IMR-90 (cell line): ENCODE measurements around the gene SAMM50. TPM values are rescaled to one million over a fixed set of nuclear protein-coding genes. Genes with fewer than 3 reads are reported as not detected.

Experiments
- ATAC-seq: fragments of 200-7000 bp; cut with Tn5 transposase; 2 replicates; pipeline ENCODE4 v1.9.1; 2020; ENCODE audit warnings: low read depth, mild to moderate bottlenecking, moderate library complexity
- BruUV-seq: library from RNA; stranded (reverse); fragments of 400-500 nt; replicated peaks from 2 replicates; lab custom pipeline; 2021; lab: Mats Ljungman, UMichigan
- CTCF ChIA-PET: fragments of 300-600 bp; formaldehyde crosslinking; extraction: SDS; loops from one replicate; lab custom pipeline; 2021; ENCODE audit warnings: antibody characterized with exemption; lab: Yijun Ruan, JAX
- POLR2A ChIA-PET: fragments of 300-600 bp; sonication (Branson Sonifier 250); formaldehyde crosslinking; loops from one replicate; lab custom pipeline; 2022; ENCODE audit warnings: antibody characterized with exemption; ENCODE audit not compliant: unreplicated experiment; lab: Charles Lee
- DNase-seq: peaks from one replicate; pipeline ENCODE4 v3.0.0; 2013
- H2AFZ ChIP-seq: replicated peaks from 2 replicates; pipeline ENCODE3; 2013; ENCODE audit warnings: low read length, mild to moderate bottlenecking; ENCODE audit not compliant: poor library complexity
- H2AK5ac ChIP-seq: 2 replicates; pipeline ENCODE4 v1.6.1; 2013; ENCODE audit warnings: low read depth, low read length, inconsistent platforms
- H2AK9ac ChIP-seq: replicated peaks from 2 replicates; pipeline ENCODE3; 2013; ENCODE audit warnings: mild to moderate bottlenecking, low read depth, low read length, moderate library complexity; ENCODE audit not compliant: poor library complexity
- H2BK120ac ChIP-seq: 2 replicates; pipeline ENCODE4 v1.6.1; 2013; ENCODE audit warnings: low read depth, low read length, inconsistent platforms
- H2BK15ac ChIP-seq: 3 replicates; pipeline ENCODE4 v1.6.1; 2013; ENCODE audit warnings: low read depth, low read length, inconsistent platforms
- H2BK20ac ChIP-seq: 2 replicates; pipeline ENCODE4 v1.6.1; 2013; ENCODE audit warnings: low read depth, mild to moderate bottlenecking, inconsistent platforms, low read length, moderate library complexity
- H2BK5ac ChIP-seq: 2 replicates; pipeline ENCODE4 v1.6.1; 2013; ENCODE audit warnings: mild to moderate bottlenecking, low read depth, low read length, inconsistent platforms; ENCODE audit not compliant: poor library complexity, severe bottlenecking
- H3K14ac ChIP-seq: replicated peaks from 2 replicates; pipeline ENCODE4 v1.6.1; 2013; ENCODE audit warnings: low read depth, low read length, inconsistent platforms
- H3K18ac ChIP-seq: 2 replicates; pipeline ENCODE4 v1.6.1; 2013; ENCODE audit warnings: low read depth, low read length, control low read depth
- H3K23ac ChIP-seq: 2 replicates; pipeline ENCODE4 v1.6.1; 2013; ENCODE audit warnings: low read depth, low read length, inconsistent platforms
- H3K27ac ChIP-seq: 2 replicates; pipeline ENCODE4 v1.5.1; 2013; ENCODE audit warnings: mild to moderate bottlenecking, control low read depth, low read length; ENCODE audit not compliant: insufficient read depth
- H3K27me3 ChIP-seq: 2 replicates; pipeline ENCODE4 v1.6.1; 2013; ENCODE audit warnings: low read length; ENCODE audit not compliant: control insufficient read depth, insufficient read depth
- H3K36me3 ChIP-seq: 2 replicates; pipeline ENCODE4 v1.6.1; 2013; ENCODE audit warnings: low read length, mixed read lengths; ENCODE audit not compliant: control insufficient read depth, insufficient read depth
- H3K4ac ChIP-seq: 2 replicates; pipeline ENCODE4 v1.6.1; 2013; ENCODE audit warnings: low read depth, low read length, inconsistent platforms
- H3K4me1 ChIP-seq: 2 replicates; pipeline ENCODE4 v1.6.1; 2013; ENCODE audit warnings: low read length, mixed read lengths; ENCODE audit not compliant: control insufficient read depth, insufficient read depth
- H3K4me2 ChIP-seq: 2 replicates; pipeline ENCODE4 v1.6.1; 2013; ENCODE audit warnings: low read depth, mild to moderate bottlenecking, control low read depth, low read length, moderate library complexity
- H3K4me3 ChIP-seq: 2 replicates; pipeline ENCODE4 v1.5.1; 2013; ENCODE audit warnings: low read depth, mild to moderate bottlenecking, control low read depth, low read length, moderate library complexity; ENCODE audit not compliant: insufficient read depth
- H3K56ac ChIP-seq: 2 replicates; pipeline ENCODE4 v1.6.1; 2013; ENCODE audit warnings: low read length, inconsistent platforms; ENCODE audit not compliant: insufficient read depth; ENCODE audit errors: extremely low read depth
- H3K79me1 ChIP-seq, 2 experiments: 2 replicates each; pipeline ENCODE4 v1.6.1; 2013; ENCODE audit warnings: low read length in 2 of 2, inconsistent platforms in 1 of 2, low read depth in 1 of 2
- H3K9ac ChIP-seq: 2 replicates; pipeline ENCODE4 v1.6.1; 2013; ENCODE audit warnings: low read depth, low read length, control low read depth
- H3K9me1 ChIP-seq: 2 replicates; pipeline ENCODE4 v1.6.1; 2013; ENCODE audit warnings: low read length, inconsistent platforms; ENCODE audit not compliant: insufficient read depth
- H3K9me3 ChIP-seq: 2 replicates; pipeline ENCODE4 v1.6.1; 2013; ENCODE audit warnings: low read length; ENCODE audit not compliant: control insufficient read depth, insufficient read depth
- H4K20me1 ChIP-seq: 2 replicates; pipeline ENCODE4 v1.6.1; 2013; ENCODE audit warnings: low read length, inconsistent platforms; ENCODE audit not compliant: insufficient read depth
- H4K5ac ChIP-seq: 2 replicates; pipeline ENCODE4 v1.6.1; 2013; ENCODE audit warnings: mild to moderate bottlenecking, low read depth, low read length, control low read depth
- H4K8ac ChIP-seq, 2 experiments: 2 replicates each; pipeline ENCODE4 v1.6.1; 2013; ENCODE audit warnings: low read depth in 2 of 2, low read length in 2 of 2, control low read depth in 1 of 2, inconsistent platforms in 1 of 2
- H4K91ac ChIP-seq: 2 replicates; pipeline ENCODE4 v1.6.1; 2013; ENCODE audit warnings: low read depth, low read length, inconsistent platforms; ENCODE audit not compliant: insufficient read depth
- BHLHE40 ChIP-seq: fragments of 150-350 bp; IDR thresholded peaks from 2 replicates; pipeline ENCODE4 v1.6.1; 2016; ENCODE audit warnings: mild to moderate bottlenecking, low read depth, low read length
- CEBPB ChIP-seq: IDR thresholded peaks from 2 replicates; pipeline ENCODE4 v1.6.1; 2012; ENCODE audit warnings: low read depth, low read length, improper control_type of control experiment
- CHD1 ChIP-seq: IDR thresholded peaks from 2 replicates; pipeline ENCODE4 v1.6.1; 2012; ENCODE audit warnings: low read depth, low read length, improper control_type of control experiment
- FOS ChIP-seq: fragments of 150-350 bp; IDR thresholded peaks from 2 replicates; pipeline ENCODE4 v1.6.1; 2016; ENCODE audit warnings: low read depth, low read length
- MAFK ChIP-seq: IDR thresholded peaks from 2 replicates; pipeline ENCODE4 v1.6.1; 2012; ENCODE audit warnings: low read depth, low read length, improper control_type of control experiment
- MAZ ChIP-seq: IDR thresholded peaks from 2 replicates; pipeline ENCODE4 v1.6.1; 2012; ENCODE audit warnings: low read depth, mild to moderate bottlenecking, low read length, improper control_type of control experiment, moderate library complexity, borderline replicate concordance
- MXI1 ChIP-seq: IDR thresholded peaks from 2 replicates; pipeline ENCODE4 v1.6.1; 2012; ENCODE audit warnings: low read depth, mild to moderate bottlenecking, low read length, moderate library complexity, borderline replicate concordance
- NFE2L2 ChIP-seq: fragments of 150-350 bp; IDR thresholded peaks from 2 replicates; pipeline ENCODE4 v1.6.1; 2016; ENCODE audit warnings: low read depth, mild to moderate bottlenecking, low read length
- POLR2A ChIP-seq: IDR thresholded peaks from 2 replicates; pipeline ENCODE4 v1.6.1; 2012; ENCODE audit warnings: mild to moderate bottlenecking, low read depth, low read length
- RAD21 ChIP-seq: IDR thresholded peaks from 2 replicates; pipeline ENCODE4 v1.6.1; 2012; ENCODE audit warnings: low read length, improper control_type of control experiment
- RCOR1 ChIP-seq: IDR thresholded peaks from 2 replicates; pipeline ENCODE4 v1.6.1; 2012; ENCODE audit warnings: mild to moderate bottlenecking, low read length, improper control_type of control experiment; ENCODE audit not compliant: insufficient replicate concordance
- RFX5 ChIP-seq: IDR thresholded peaks from 2 replicates; pipeline ENCODE4 v1.8.0; 2012; ENCODE audit warnings: low read depth, mild to moderate bottlenecking, low read length, moderate library complexity
- SMC3 ChIP-seq: fragments of 150-350 bp; IDR thresholded peaks from 2 replicates; pipeline ENCODE4 v1.6.1; 2016; ENCODE audit warnings: low read depth, mild to moderate bottlenecking, antibody characterized with exemption, low read length, moderate library complexity
- WGBS, 2 experiments: methylation state at CpG; one replicate each; pipeline versions ENCODE4 v1.1.5 to v1.1.7; 2013; ENCODE audit warnings: missing lambda C conversion rate in 2 of 2; ENCODE audit not compliant: insufficient read length in 1 of 2; ENCODE audit errors: extremely low coverage in 2 of 2; 5-methylcytosine and 5-hydroxymethylcytosine counted together
- dilution Hi-C: fragments of 300-500 bp; cut with HindIII; formaldehyde crosslinking; loops from one replicate; pipeline ENCODE4 v1.14.3; 2018; ENCODE audit warnings: low sequenced_read_pairs; ENCODE audit not compliant: unreplicated experiment
- in situ Hi-C: fragments of 300-500 bp; cut with MboI; formaldehyde crosslinking; loops from 3 replicates; pipeline ENCODE4 v1.14.3; 2019; ENCODE audit warnings: low sequenced_read_pairs, inconsistent platforms, mixed read lengths
- intact Hi-C: fragments of 100-400 bp; cut with micrococcal nuclease; formaldehyde crosslinking; loops from 2 replicates; pipeline ENCODE4 v1.10.0; 2022
- polyA plus RNA-seq, 3 experiments: library from polyadenylated mRNA; depleted of rRNA; stranded (reverse); fragments of >200 nt; gene quantifications; 2 replicates each; pipeline ENCODE4 v1.2.3, GENCODE V29; 2012; ENCODE audit warnings: low replicate concordance in 1 of 3
- total RNA-seq: library from RNA; depleted of rRNA; stranded (reverse); fragments of >200 nt; gene quantifications from 2 replicates; pipeline ENCODE4 v1.2.3, GENCODE V29; 2012
- TF ChIP-seq, protein P1 (sequence below): conservative IDR thresholded peaks from 2 replicates; pipeline ENCODE4 v1.5.1; 2012; ENCODE audit warnings: mild to moderate bottlenecking, low read depth, low read length, improper control_type of control experiment
- TF ChIP-seq, protein P2 (sequence below): fragments of 150-350 bp; IDR thresholded peaks from 2 replicates; pipeline ENCODE4 v1.6.1; 2016; ENCODE audit warnings: low read depth, mild to moderate bottlenecking, low read length, moderate library complexity, borderline replicate concordance
- TF ChIP-seq, protein P3 (sequence below): fragments of 150-350 bp; IDR thresholded peaks from 2 replicates; pipeline ENCODE4 v1.6.1; 2017; ENCODE audit warnings: mild to moderate bottlenecking, antibody characterized with exemption, low read length, low read depth

Gene SAMM50
- total and polyA plus RNA-seq, 2 of the 4 experiments (the other 2 are of a cell fraction): 40.6 to 43.7 TPM

DNA sequence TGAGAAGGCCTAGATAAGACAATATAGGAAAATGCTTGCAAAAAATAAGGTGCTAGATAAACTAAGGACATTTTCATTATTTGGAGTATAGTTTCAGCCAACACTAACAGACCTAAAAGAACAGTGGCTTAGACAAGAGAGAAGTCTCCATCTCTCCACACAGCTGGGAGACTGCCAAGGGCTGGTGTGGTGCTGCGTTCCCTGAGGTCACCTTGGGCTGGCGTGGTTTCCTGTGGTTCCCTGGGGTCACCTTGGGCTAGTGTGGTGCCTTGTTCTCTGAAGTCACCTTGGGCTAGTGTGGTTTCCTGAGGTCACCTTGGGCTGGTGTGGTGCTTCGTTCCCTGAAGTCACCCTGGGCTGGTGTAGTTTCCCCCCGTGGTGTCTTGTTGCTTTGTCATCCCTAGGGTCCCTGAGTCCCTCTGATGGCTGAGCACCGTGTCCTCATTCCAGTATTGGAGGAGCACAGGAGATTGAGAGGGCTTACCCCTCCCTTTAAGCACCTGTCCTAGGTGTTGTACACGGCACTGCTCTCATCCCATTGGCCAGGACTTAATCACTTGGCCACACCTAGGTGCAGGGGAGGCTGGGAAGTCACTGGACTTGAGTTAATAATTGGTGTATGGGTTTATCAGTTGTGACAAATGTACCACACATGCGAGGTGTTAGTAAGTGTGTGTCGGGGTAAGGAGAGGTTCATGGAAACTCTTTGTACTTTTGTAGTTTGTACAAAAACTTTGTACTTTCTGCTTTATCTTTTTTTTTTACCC lies 14.9 kb downstream of the SAMM50 start:
- Histone ChIP-seq H3K4me1 (no peaks in the 10 kb centered on the region), H3K4ac (no peak overlapping the region), H4K5ac (no peak overlapping the region), H3K14ac (no peak overlapping the region), H3K56ac (no peak overlapping the region), H4K20me1 (no peaks in the 10 kb centered on the region; the same call in none of the 2 replicates), H3K9ac (no peak overlapping the region), H3K9me1 (no peaks in the 10 kb centered on the region), H3K23ac (no peak overlapping the region), H3K27ac (no peak overlapping the region), H3K4me2 (no peak overlapping the region), H4K8ac (no peak overlapping the region), H2BK15ac (no peak overlapping the region), H4K91ac (no peak overlapping the region), H2AK5ac (no peak overlapping the region), H2BK5ac (no peak overlapping the region), H2BK20ac (no peak overlapping the region), H3K79me1 (peaks cover 5 to 7% of the 10 kb centered on the region in 2 experiments), H2AK9ac (no peak overlapping the region), H3K36me3 (peaks cover 71% of the 10 kb centered on the region), H2BK120ac (no peak overlapping the region), H3K4me3 (no peak overlapping the region), H3K9me3 (no peaks in the 10 kb centered on the region), H3K27me3 (no peaks in the 10 kb centered on the region), H2AFZ (no peak overlapping the region), H3K18ac (no peak overlapping the region)
- no CpG with 5 or more reads among the region's 8 CpGs for WGBS, 2 experiments
- no peak for ATAC-seq
- in situ Hi-C loops: no loop called here
- ChIA-PET CTCF (no interaction called here), POLR2A (no interaction called here)
- no peak for DNase-seq
- TF ChIP-seq NFE2L2 (no peak), RCOR1 (no peak), MAFK (no peak), CEBPB (no peak), FOS (no peak), CHD1 (no peak), RAD21 (no peak), POLR2A (no peak), RFX5 (no peak), SMC3 (no peak), MAZ (no peak), MXI1 (no peak), BHLHE40 (no peak)
- TF ChIP-seq, protein P1, sequence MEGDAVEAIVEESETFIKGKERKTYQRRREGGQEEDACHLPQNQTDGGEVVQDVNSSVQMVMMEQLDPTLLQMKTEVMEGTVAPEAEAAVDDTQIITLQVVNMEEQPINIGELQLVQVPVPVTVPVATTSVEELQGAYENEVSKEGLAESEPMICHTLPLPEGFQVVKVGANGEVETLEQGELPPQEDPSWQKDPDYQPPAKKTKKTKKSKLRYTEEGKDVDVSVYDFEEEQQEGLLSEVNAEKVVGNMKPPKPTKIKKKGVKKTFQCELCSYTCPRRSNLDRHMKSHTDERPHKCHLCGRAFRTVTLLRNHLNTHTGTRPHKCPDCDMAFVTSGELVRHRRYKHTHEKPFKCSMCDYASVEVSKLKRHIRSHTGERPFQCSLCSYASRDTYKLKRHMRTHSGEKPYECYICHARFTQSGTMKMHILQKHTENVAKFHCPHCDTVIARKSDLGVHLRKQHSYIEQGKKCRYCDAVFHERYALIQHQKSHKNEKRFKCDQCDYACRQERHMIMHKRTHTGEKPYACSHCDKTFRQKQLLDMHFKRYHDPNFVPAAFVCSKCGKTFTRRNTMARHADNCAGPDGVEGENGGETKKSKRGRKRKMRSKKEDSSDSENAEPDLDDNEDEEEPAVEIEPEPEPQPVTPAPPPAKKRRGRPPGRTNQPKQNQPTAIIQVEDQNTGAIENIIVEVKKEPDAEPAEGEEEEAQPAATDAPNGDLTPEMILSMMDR: no peak
- TF ChIP-seq, protein P2, sequence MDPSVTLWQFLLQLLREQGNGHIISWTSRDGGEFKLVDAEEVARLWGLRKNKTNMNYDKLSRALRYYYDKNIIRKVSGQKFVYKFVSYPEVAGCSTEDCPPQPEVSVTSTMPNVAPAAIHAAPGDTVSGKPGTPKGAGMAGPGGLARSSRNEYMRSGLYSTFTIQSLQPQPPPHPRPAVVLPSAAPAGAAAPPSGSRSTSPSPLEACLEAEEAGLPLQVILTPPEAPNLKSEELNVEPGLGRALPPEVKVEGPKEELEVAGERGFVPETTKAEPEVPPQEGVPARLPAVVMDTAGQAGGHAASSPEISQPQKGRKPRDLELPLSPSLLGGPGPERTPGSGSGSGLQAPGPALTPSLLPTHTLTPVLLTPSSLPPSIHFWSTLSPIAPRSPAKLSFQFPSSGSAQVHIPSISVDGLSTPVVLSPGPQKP: no peak
- TF ChIP-seq, protein P3, sequence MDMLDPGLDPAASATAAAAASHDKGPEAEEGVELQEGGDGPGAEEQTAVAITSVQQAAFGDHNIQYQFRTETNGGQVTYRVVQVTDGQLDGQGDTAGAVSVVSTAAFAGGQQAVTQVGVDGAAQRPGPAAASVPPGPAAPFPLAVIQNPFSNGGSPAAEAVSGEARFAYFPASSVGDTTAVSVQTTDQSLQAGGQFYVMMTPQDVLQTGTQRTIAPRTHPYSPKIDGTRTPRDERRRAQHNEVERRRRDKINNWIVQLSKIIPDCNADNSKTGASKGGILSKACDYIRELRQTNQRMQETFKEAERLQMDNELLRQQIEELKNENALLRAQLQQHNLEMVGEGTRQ: no peak
- dilution Hi-C loops: no loop called here
- BruUV-seq: no TSS peak
- intact Hi-C loops: no loop called here
